Ramos (cell line): ENCODE data around the gene BGN.

Experiments used
- in situ Hi-C: fragments of 300-500 bp; cut with MboI; formaldehyde crosslinking; loops from one replicate; pipeline ENCODE4 v1.14.3; 2022; ENCODE audit warnings: low sequenced_read_pairs; ENCODE audit not compliant: unreplicated experiment

Gene BGN

GRCh38 chrX:153478746-153479145 lies 16.0 kb upstream of the BGN start:
- in situ Hi-C loops, result no loop called here

GRCh38 chrX:153481043-153481442 lies 13.7 kb upstream of the BGN start:
- in situ Hi-C loops, result no loop called here

- in situ Hi-C loops, result no loop called here
Measured at GRCh38 chrX:153482376-153483015, 12.3 kb upstream of the BGN start.

- in situ Hi-C loops, result no loop called here
Measured at GRCh38 chrX:153485396-153486080, 9.2 kb upstream of the BGN start.

- in situ Hi-C loops, result no loop called here
Measured at GRCh38 chrX:153486171-153486570, 8.6 kb upstream of the BGN start.

- in situ Hi-C loops, result no loop called here
Measured at GRCh38 chrX:153487590-153488071, 7.1 kb upstream of the BGN start.

- in situ Hi-C loops, result no loop called here
Measured at GRCh38 chrX:153488231-153488914, 6.4 kb upstream of the BGN start.

- in situ Hi-C loops, result no loop called here
Measured at GRCh38 chrX:153490217-153490930, 4.4 kb upstream of the BGN start.

- in situ Hi-C loops, result no loop called here
Measured at GRCh38 chrX:153491351-153491914, 3.3 kb upstream of the BGN start.

- in situ Hi-C loops, result no loop called here
Measured at GRCh38 chrX:153491918-153492317, 2.9 kb upstream of the BGN start.

GRCh38 chrX:153492543-153492942 lies 2.2 kb upstream of the BGN start:
- in situ Hi-C loops, result no loop called here

GRCh38 chrX:153493085-153493484 lies 1.7 kb upstream of the BGN start:
- in situ Hi-C loops, result no loop called here

- in situ Hi-C loops, result no loop called here
Measured at GRCh38 chrX:153494061-153494460, 719 bp upstream of the BGN start.

- in situ Hi-C loops, result no loop called here
Measured at GRCh38 chrX:153495362-153495751, 577 bp downstream of the BGN start.

- in situ Hi-C loops, result no loop called here
Measured at GRCh38 chrX:153495903-153496589, 1.3 kb downstream of the BGN start.

- in situ Hi-C loops, result no loop called here
Measured at GRCh38 chrX:153496590-153496959, 1.8 kb downstream of the BGN start.

GRCh38 chrX:153498453-153498852 lies 3.7 kb downstream of the BGN start:
- in situ Hi-C loops, result no loop called here

GRCh38 chrX:153499341-153499740 lies 4.6 kb downstream of the BGN start:
- in situ Hi-C loops, result no loop called here

GRCh38 chrX:153499876-153500275 lies 5.1 kb downstream of the BGN start:
- in situ Hi-C loops, result loop anchor here (25.0 kb wide), 1 partner anchor 538 kb away; no protein-coding TSS in a partner anchor
